BLaER1 treated with 17β-estradiol and CSF1 and Interleukin-3, amounts not matched to agents 10 nM and 100 nM (cell line): ENCODE measurements around the gene CNR1.
A peak's percentile ranks its signal among the peaks of the same experiment; 100 is the strongest.
"Not testable (repeated sequence)": the region's sequence is repeated elsewhere in the genome, so short reads cannot be mapped to it uniquely, and the experiment has no call there.

ENCODE experiments used
- H3K27ac ChIP-seq, 11 experiments: shearing (Covaris generic); formaldehyde crosslinking; 2 replicates each; pipeline ENCODE4 v1.8.1; 2022
- H3K27me3 ChIP-seq, 11 experiments: shearing (Covaris generic); formaldehyde crosslinking; 2 replicates each; pipeline ENCODE4 v1.8.1; 2022
- H3K36me3 ChIP-seq, 11 experiments: shearing (Covaris generic); formaldehyde crosslinking; 2 replicates each; pipeline ENCODE4 v1.8.1; 2022
- H3K4me1 ChIP-seq, 10 experiments: shearing (Covaris generic); formaldehyde crosslinking; 2 replicates each; pipeline ENCODE4 v1.8.1; 2022
- H3K4me2 ChIP-seq, 11 experiments: shearing (Covaris generic); formaldehyde crosslinking; 2 replicates each; pipeline ENCODE4 v1.8.1; 2022
- H3K4me3 ChIP-seq, 10 experiments: shearing (Covaris generic); formaldehyde crosslinking; 2 replicates each; pipeline ENCODE4 v1.8.1; 2022
- H3K9ac ChIP-seq, 11 experiments: shearing (Covaris generic); formaldehyde crosslinking; 2 replicates each; pipeline ENCODE4 v1.8.1; 2022
- H3K9me3 ChIP-seq, 11 experiments: shearing (Covaris generic); formaldehyde crosslinking; replicated peaks in 1 of 11; 2 replicates each; pipeline ENCODE4 v1.8.1; 2022
- H4K20me1 ChIP-seq, 11 experiments: shearing (Covaris generic); formaldehyde crosslinking; 2 replicates each; pipeline ENCODE4 v1.8.1; 2022
- Cebpa-rat ChIP-seq, 11 experiments: shearing (Covaris generic); IDR thresholded peaks; 2 replicates each; pipeline ENCODE4 v1.8.1; 2022

CNR1 gene

DNA sequence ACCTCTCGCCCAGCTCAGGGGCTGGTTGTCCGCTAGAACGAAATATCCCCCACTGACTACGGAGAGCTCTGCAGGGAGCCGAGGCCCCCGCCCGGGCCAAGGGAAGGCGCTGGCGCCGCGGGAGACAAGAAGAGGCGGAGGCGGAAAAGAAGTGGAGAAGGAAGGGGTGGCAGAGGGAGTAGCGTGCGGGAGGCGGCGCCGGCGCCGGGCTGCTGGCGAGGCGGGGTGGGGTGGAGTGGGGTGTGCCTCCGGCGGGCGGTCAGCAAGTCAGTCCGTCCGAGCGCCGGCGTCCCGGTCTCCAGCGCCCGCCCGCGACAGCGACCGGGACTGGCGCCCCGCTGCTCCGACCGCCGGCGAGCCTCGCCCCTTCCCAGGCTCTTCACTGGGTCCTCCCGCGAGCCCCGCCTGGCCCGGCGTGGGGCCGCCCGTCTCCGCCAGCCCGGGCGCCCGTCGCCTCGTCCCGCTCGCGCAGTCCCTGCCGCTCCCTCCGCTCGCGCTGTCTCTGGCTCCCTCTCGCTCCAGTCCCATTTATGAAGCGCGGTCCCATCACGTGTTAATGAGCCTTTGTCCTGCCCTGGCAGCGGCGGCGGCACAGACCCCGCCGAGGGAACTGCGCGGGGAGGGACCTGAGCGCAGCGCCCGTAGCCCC, at the start of gene CNR1:
CNR1 (minus strand) TSS at position 504 of the 649 bp plus-strand sequence. CDS start 21,073 bp downstream, outside the sequence.
- Histone ChIP-seq H3K9me3 (no peaks in the 10 kb centered on the region), H3K36me3 (no peaks in the 10 kb centered on the region), H4K20me1 (no peaks in the 10 kb centered on the region), H3K4me3 (peak within 1 kb of the TSS; percentile 57 to 74 (median 66)), H3K27ac (peak within 1 kb of the TSS in 7 of 11 experiments; percentile 32 to 47 (median 40); a peak in 8 of 22 replicates), H3K4me1 (peaks cover 0 to 5% (median 0%) of the 10 kb centered on the region in 10 experiments; a peak in 2 of 20 replicates), H3K9ac (peak within 1 kb of the TSS; percentile 51 to 77 (median 62); a peak in 21 of 22 replicates), H3K4me2 (peak within 1 kb of the TSS; percentile 80 to 94 (median 87)), H3K27me3 (peaks cover 33 to 62% (median 55%) of the 10 kb centered on the region in 11 experiments)
- no peak for TF ChIP-seq Cebpa-rat (IDR thresholded peaks at IDR 0.05)

DNA sequence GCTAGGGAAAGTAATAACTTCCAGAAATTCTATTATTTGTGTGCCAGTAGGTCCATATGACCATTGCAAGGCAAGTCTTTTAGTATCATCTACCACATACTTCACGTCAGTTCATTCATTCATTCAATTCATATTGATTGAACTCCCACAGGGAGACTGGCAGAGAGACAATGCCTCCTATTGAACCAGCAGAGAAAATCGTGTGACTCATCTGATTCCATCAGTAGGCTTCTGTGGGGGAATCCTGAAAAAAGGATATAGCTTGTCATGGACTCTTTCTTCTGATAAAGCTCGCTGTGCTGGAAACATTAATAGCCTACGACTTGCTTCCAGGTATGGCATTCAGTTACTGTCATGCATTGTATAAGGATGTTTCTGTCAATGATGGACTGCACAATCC, 45.3 kb upstream of the CNR1 start:
- H3K36me3 ChIP-seq = no peaks in the 10 kb centered on the region
- TF ChIP-seq Cebpa-rat (IDR thresholded peaks at IDR 0.05) = no peak
- no peaks in the 10 kb centered on the region for H3K4me1 ChIP-seq
- H3K4me3 ChIP-seq = no peak overlapping the region
- H3K27ac ChIP-seq = no peak overlapping the region
- H3K4me2 ChIP-seq = no peak overlapping the region
- no peaks in the 10 kb centered on the region for H4K20me1 ChIP-seq
- H3K27me3 ChIP-seq = no peaks in the 10 kb centered on the region
- H3K9ac ChIP-seq = no peak overlapping the region
- H3K9me3 ChIP-seq = no peaks in the 10 kb centered on the region

DNA sequence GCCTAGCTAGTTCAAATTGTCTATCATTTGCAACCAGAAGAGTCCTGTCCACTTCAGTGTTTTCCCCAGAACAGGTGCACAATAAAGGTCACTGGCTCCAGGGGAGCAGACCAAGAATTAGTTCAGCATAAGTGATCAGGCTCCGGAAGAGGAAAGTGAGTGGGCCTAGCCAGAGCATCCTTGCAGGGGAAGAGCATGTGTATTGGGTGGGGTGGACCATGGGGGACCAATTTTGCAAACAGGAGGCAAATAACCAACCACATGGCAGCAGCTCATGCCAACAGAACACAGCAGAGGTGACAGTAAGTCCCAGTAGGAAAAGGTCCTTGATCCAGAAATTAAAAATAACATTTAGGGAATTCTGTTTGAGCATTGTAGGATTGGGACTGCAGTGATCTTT, 43.2 kb upstream of the CNR1 start:
- Histone ChIP-seq H3K9ac (no peak overlapping the region), H3K4me3 (no peak overlapping the region), H3K27ac (no peak overlapping the region), H3K4me1 (no peaks in the 10 kb centered on the region), H3K9me3 (peaks cover 0 to 6% (median 0%) of the 10 kb centered on the region in 11 experiments; a peak in 1 of 22 replicates), H3K4me2 (no peak overlapping the region), H3K36me3 (no peaks in the 10 kb centered on the region), H4K20me1 (no peaks in the 10 kb centered on the region), H3K27me3 (no peaks in the 10 kb centered on the region)
- no peak for TF ChIP-seq Cebpa-rat (IDR thresholded peaks at IDR 0.05)

DNA sequence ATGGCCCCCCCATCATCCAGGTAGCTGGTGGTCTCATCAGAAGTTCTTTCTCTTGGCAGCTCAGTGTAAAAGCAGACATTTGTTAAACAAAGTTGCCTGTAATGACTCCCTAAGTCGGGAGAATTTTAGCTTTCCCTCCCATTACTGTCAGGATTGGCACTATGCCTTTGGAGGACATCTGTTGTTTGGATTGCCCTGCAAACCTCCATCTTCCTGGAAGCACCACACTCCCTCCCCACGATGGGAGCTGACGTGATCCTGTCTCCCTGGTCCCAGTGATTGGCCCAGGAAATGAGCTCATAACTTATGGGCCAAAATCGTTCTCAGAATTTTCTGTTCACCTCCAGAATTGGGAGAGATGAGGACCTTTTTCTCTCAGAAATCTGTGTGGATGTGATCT, 42.6 kb upstream of the CNR1 start:
- Histone ChIP-seq H3K27me3 (no peaks in the 10 kb centered on the region), H3K36me3 (no peaks in the 10 kb centered on the region), H4K20me1 (no peaks in the 10 kb centered on the region), H3K9ac (no peak overlapping the region), H3K27ac (no peak overlapping the region), H3K4me2 (no peak overlapping the region), H3K4me3 (no peak overlapping the region), H3K4me1 (no peaks in the 10 kb centered on the region), H3K9me3 (peaks cover 0 to 8% (median 0%) of the 10 kb centered on the region in 11 experiments; a peak in 2 of 22 replicates)
- no peak for TF ChIP-seq Cebpa-rat (IDR thresholded peaks at IDR 0.05)

DNA sequence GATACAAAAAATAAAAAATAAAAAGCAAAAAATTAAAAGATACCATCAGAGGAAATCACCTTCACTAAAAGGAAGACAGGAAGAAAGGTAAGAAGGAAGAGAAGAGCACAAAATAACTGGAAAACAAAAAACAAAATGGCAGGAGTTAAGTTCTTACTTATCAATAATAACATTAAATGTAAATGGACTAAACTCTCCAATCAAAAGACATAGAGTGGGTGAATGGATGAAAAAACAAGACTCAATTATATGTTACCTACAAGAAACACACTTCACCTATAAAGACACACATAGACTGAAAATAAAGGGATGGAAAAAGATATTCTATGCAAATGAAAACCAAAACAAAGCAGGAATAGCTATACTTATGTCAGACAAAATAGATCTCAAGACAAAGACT, 35.6 kb upstream of the CNR1 start:
- not testable (repeated sequence) for H3K27ac ChIP-seq, H3K36me3 ChIP-seq, H3K4me2 ChIP-seq, H3K4me1 ChIP-seq, H3K27me3 ChIP-seq, H3K4me3 ChIP-seq, H4K20me1 ChIP-seq, H3K9me3 ChIP-seq, H3K9ac ChIP-seq

DNA sequence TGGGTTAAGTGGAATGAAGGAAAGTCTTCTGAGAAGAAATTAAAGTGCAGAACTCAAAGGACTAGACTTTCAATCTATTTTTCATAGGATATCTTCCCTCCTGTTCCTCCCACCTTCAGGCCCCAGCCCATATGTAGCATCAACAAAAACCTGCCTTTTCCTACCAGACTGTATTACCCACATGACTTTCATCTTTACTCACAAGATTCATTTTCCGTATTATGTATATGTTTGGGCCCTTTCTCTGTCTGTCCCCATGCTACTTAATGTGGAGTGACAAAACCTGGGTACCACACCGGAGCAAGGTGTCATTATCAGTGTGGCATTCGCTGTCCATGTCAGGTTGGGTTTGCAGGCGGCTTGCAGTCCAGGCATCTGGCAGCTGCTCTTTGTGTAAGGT, 18.8 kb upstream of the CNR1 start:
- Histone ChIP-seq H3K36me3 (no peaks in the 10 kb centered on the region), H3K27ac (no peak overlapping the region), H4K20me1 (no peaks in the 10 kb centered on the region), H3K4me1 (no peaks in the 10 kb centered on the region), H3K27me3 (no peaks in the 10 kb centered on the region), H3K4me3 (no peak overlapping the region), H3K9me3 (no peaks in the 10 kb centered on the region), H3K4me2 (no peak overlapping the region), H3K9ac (no peak overlapping the region)
- no peak for TF ChIP-seq Cebpa-rat (IDR thresholded peaks at IDR 0.05)

DNA sequence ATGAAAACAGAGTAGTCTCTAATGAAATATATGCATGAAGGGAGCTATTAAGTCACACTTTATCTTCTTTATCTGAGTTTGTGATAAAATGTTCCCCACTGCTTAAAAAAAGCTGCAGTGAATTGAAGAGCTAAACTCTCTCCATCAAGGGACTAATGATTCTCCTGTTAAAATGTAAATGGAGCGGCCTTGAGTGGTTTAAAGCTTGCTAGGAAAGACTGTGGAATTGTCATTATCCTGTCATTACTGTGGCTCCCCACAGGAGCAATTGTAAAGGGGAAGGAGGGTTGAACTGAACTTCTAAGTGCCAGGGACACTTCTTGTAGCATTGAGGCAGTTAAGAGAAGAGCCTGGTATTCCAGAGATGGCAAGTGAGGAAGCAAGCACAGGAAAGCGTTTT, 17.3 kb upstream of the CNR1 start:
- no peaks in the 10 kb centered on the region for H3K9me3 ChIP-seq
- no peak overlapping the region for H3K27ac ChIP-seq
- no peaks in the 10 kb centered on the region for H3K36me3 ChIP-seq
- H3K4me2 ChIP-seq = no peak overlapping the region
- no peaks in the 10 kb centered on the region for H4K20me1 ChIP-seq
- H3K4me3 ChIP-seq = no peak overlapping the region
- H3K4me1 ChIP-seq = no peaks in the 10 kb centered on the region
- H3K9ac ChIP-seq = no peak overlapping the region
- H3K27me3 ChIP-seq = no peaks in the 10 kb centered on the region
- no peak for TF ChIP-seq Cebpa-rat (IDR thresholded peaks at IDR 0.05)

DNA sequence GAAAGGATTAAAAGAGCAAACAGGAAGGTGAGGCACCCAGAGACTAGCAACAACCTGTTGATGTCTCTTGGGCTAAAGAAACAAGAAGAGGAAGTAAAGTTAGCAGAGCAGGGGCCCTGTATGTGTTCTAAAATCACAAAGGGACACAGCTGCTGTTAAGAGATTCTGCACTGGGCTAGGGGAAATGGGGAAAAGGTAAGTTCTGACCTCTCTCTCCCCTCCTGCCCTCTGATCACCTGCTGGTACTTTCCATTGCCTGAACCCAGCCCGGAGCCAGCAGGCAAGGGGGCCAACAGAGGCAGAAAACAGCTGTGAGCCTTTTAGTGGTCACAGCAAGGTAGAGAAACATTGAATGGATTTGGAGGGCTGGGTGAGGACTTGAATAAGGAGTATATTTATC, 13.5 kb upstream of the CNR1 start:
- no peak for TF ChIP-seq Cebpa-rat (IDR thresholded peaks at IDR 0.05)
- H3K27me3 ChIP-seq = no peaks in the 10 kb centered on the region
- no peak overlapping the region for H3K4me2 ChIP-seq
- H3K36me3 ChIP-seq = no peaks in the 10 kb centered on the region
- H4K20me1 ChIP-seq = no peaks in the 10 kb centered on the region
- no peak overlapping the region for H3K9ac ChIP-seq
- H3K27ac ChIP-seq = no peak overlapping the region
- no peaks in the 10 kb centered on the region for H3K4me1 ChIP-seq
- no peak overlapping the region for H3K4me3 ChIP-seq
- H3K9me3 ChIP-seq = no peaks in the 10 kb centered on the region

DNA sequence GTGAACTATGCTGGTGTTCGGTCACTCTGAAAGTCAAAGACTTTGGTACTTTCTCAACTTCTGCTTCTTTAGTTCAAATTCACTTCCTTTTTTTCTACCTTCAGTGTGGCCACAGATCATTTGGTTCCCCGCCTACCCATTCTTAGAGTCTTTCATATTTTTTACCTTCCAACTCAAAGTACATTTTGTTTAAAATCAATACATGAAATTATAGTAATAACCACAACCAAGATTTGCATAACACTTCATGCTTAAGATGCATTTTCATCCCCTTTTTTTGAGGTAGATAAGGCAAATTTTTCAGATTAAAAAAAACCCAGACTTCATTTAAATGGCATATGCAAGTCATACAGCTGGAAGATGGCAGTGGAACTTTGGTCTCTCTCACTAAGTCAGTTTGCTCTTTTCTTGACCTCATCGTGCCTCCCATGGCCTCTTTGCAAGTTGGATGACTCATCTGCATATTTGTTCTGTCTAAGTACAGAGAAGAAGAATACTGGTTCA, 11.9 kb upstream of the CNR1 start:
- no peak overlapping the region for H3K4me3 ChIP-seq
- H3K27me3 ChIP-seq = no peaks in the 10 kb centered on the region
- no peak overlapping the region for H3K27ac ChIP-seq
- no peaks in the 10 kb centered on the region for H4K20me1 ChIP-seq
- H3K4me2 ChIP-seq = no peak overlapping the region
- H3K9me3 ChIP-seq = no peaks in the 10 kb centered on the region
- no peak for TF ChIP-seq Cebpa-rat (IDR thresholded peaks at IDR 0.05)
- H3K4me1 ChIP-seq = no peaks in the 10 kb centered on the region
- H3K36me3 ChIP-seq = no peaks in the 10 kb centered on the region
- H3K9ac ChIP-seq = no peak overlapping the region

DNA sequence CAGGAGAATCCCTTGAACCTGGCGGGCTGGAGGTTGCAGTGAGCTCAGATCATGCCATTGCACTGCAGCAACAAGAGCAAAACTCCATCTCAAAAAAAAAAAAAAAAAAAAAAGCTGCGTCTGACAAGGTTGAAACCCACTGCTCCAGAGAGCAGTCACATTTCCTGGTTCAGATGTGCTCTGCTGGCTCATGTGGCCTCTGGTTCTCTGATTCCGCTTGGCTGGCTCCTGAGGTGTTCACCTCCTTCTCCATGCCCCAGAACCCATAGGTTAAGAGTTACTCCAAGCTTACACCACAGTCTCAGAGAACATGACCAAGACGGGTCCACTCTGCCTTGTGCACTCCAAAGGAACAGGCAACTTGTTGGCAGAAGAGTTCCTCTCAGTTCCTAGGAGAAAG, 8.8 kb upstream of the CNR1 start:
- no peaks in the 10 kb centered on the region for H3K36me3 ChIP-seq
- no peaks in the 10 kb centered on the region for H4K20me1 ChIP-seq
- no peak overlapping the region for H3K9ac ChIP-seq
- H3K4me3 ChIP-seq = no peak overlapping the region
- H3K9me3 ChIP-seq = no peaks in the 10 kb centered on the region
- H3K4me2 ChIP-seq = no peak overlapping the region
- no peak for TF ChIP-seq Cebpa-rat (IDR thresholded peaks at IDR 0.05)
- H3K27me3 ChIP-seq = no peaks in the 10 kb centered on the region
- no peaks in the 10 kb centered on the region for H3K4me1 ChIP-seq
- no peak overlapping the region for H3K27ac ChIP-seq
